B cell (primary cell): ENCODE results near the gene SPAG6.

Source experiments
- CTCF ChIP-seq: fragments of 200-600 bp; IDR thresholded peaks from one replicate; pipeline ENCODE4 v1.8.0; 2022; ENCODE audit warnings: antibody characterized with exemption, mild to moderate bottlenecking
- EZH2 ChIP-seq: IDR thresholded peaks from 2 replicates; pipeline ENCODE4 v1.6.1; 2012; ENCODE audit warnings: borderline replicate concordance, low read depth, mild to moderate bottlenecking, moderate library complexity, low read length; ENCODE audit not compliant: insufficient read depth, poor library complexity, severe bottlenecking

DNA sequence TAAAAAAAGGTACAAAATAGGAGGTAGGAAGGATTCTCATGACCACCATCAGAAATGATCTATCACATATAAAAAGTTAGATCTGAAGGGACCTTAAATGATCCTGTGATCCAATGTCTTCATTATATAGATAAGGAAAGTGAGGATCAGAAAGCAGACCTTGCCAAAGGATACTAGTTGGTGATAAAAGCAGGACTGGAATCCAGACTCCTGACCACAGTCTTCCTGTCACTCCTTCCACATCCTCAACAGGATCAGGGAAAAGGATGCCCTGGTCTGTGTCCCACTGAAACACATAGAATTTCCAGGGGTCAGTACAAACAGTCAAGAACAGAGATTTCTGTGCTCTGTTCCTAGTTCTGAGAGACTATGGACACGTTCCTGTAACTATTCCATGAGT lies 97.2 kb downstream of the SPAG6 start:
- no peak for TF ChIP-seq CTCF
- TF ChIP-seq EZH2: no peak
